ENCODE data around the gene HOXB9. TPM values are rescaled to one million over a fixed set of nuclear protein-coding genes. Genes with fewer than 3 reads are reported as not detected.
A peak's percentile ranks its signal among the peaks of the same experiment; 100 is the strongest.

The HOXB9 gene
- total and polyA plus RNA-seq, 9 of the 15 experiments (the other 6 are each of a cell fraction or from before 2014, with no cell fraction given): 3.1 to 196 (median 77.6) TPM

GRCh38 chr17:48604770-48605329 lies 21.3 kb downstream of the HOXB9 start, which contains the start of gene HOXB6 (continued):
- TF ChIP-seq, protein P1, sequence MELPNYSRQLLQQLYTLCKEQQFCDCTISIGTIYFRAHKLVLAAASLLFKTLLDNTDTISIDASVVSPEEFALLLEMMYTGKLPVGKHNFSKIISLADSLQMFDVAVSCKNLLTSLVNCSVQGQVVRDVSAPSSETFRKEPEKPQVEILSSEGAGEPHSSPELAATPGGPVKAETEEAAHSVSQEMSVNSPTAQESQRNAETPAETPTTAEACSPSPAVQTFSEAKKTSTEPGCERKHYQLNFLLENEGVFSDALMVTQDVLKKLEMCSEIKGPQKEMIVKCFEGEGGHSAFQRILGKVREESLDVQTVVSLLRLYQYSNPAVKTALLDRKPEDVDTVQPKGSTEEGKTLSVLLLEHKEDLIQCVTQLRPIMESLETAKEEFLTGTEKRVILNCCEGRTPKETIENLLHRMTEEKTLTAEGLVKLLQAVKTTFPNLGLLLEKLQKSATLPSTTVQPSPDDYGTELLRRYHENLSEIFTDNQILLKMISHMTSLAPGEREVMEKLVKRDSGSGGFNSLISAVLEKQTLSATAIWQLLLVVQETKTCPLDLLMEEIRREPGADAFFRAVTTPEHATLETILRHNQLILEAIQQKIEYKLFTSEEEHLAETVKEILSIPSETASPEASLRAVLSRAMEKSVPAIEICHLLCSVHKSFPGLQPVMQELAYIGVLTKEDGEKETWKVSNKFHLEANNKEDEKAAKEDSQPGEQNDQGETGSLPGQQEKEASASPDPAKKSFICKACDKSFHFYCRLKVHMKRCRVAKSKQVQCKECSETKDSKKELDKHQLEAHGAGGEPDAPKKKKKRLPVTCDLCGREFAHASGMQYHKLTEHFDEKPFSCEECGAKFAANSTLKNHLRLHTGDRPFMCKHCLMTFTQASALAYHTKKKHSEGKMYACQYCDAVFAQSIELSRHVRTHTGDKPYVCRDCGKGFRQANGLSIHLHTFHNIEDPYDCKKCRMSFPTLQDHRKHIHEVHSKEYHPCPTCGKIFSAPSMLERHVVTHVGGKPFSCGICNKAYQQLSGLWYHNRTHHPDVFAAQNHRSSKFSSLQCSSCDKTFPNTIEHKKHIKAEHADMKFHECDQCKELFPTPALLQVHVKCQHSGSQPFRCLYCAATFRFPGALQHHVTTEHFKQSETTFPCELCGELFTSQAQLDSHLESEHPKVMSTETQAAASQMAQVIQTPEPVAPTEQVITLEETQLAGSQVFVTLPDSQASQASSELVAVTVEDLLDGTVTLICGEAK (IDR thresholded peaks at IDR 0.05): no peak
- TF ChIP-seq, protein P1 (CRISPR knock-in tag; IDR thresholded peaks at IDR 0.05): no peak
- TF ChIP-seq MYBL2 (IDR thresholded peaks at IDR 0.05; ENCODE audit: low read depth): peak; percentile 25; the same call in 1 of the 2 replicates
- TF ChIP-seq MYBL2 (CRISPR knock-in tag; IDR thresholded peaks at IDR 0.05; ENCODE audit: borderline replicate concordance): no peak
- peak; percentile 28 for TF ChIP-seq BRD9 (IDR thresholded peaks at IDR 0.05; ENCODE audit: low read depth, partially characterized antibody)
- no peak for TF ChIP-seq ZNF408 (CRISPR knock-in tag; IDR thresholded peaks at IDR 0.05; ENCODE audit: low read depth)
- 0 out of 2 replicates have a peak, but pooled peaks have one; percentile 38 for TF ChIP-seq HEY1 (CRISPR knock-in tag; IDR thresholded peaks at IDR 0.05; ENCODE audit: borderline replicate concordance)
- TF ChIP-seq KDM1A (IDR thresholded peaks at IDR 0.05): peak in 1 of 2 experiments; percentile 53; a peak in 1 of 4 replicates
- TF ChIP-seq POLR2G (IDR thresholded peaks at IDR 0.05; ENCODE audit: low read depth, low read length): 0 out of 2 replicates have a peak, but pooled peaks have one; percentile 14
- TF ChIP-seq, protein P2, sequence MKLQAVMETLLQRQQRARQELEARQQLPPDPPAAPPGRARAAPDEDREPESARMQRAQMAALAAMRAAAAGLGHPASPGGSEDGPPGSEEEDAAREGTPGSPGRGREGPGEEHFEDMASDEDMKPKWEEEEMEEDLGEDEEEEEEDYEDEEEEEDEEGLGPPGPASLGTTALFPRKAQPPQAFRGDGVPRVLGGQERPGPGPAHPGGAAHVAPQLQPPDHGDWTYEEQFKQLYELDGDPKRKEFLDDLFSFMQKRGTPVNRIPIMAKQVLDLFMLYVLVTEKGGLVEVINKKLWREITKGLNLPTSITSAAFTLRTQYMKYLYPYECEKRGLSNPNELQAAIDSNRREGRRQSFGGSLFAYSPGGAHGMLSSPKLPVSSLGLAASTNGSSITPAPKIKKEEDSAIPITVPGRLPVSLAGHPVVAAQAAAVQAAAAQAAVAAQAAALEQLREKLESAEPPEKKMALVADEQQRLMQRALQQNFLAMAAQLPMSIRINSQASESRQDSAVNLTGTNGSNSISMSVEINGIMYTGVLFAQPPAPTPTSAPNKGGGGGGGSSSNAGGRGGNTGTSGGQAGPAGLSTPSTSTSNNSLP (IDR thresholded peaks at IDR 0.05; ENCODE audit: borderline replicate concordance, low read depth, low read length): peak; percentile 22; the same call in 1 of the 2 replicates
- TF ChIP-seq TAF9B (IDR thresholded peaks at IDR 0.05; ENCODE audit: partially characterized antibody): peak; percentile 44

Measured in K562 (cell line).